ENCODE measurements around the gene SHTN1. TPM values are rescaled to one million over a fixed set of nuclear protein-coding genes. Genes with fewer than 3 reads are reported as not detected.

Gene SHTN1
- total RNA-seq, 3 donors from 2014 or later (not counting 1 experiment from before 2014, with no cell fraction given) = 0.88 to 1.4 (median 1.1) TPM

GRCh38 chr10:116889066-116889465 is 115.9 kb downstream of the SHTN1 start:
- Histone ChIP-seq H3K4me3 (ENCODE audit: low read length) (no peak overlapping the region), H3K9me3 (ENCODE audit: control insufficient read depth, insufficient read depth, low read length) (no peaks in the 10 kb centered on the region), H3K4me1 (ENCODE audit: control insufficient read depth, insufficient read depth, low read length) (no peaks in the 10 kb centered on the region), H3K27me3 (ENCODE audit: control insufficient read depth, insufficient read depth, low read length) (peaks cover 2% of the 10 kb centered on the region), H3K36me3 (ENCODE audit: control insufficient read depth, insufficient read depth, low read length) (no peaks in the 10 kb centered on the region), H3K27ac (ENCODE audit: low read length) (no peak overlapping the region)
- Mint-ChIP-seq H3K27me3 (ENCODE audit: low read depth in 2 of 2) (peaks cover 11 to 20% of the 10 kb centered on the region in 2 donors), H3K27ac (no peak overlapping the region), H3K4me3 (no peak overlapping the region), H3K36me3 (no peaks in the 10 kb centered on the region), H3K9me3 (no peaks in the 10 kb centered on the region), H3K4me1 (no peaks in the 10 kb centered on the region)
- ATAC-seq = no peak
- WGBS (ENCODE audit: insufficient coverage) = 87% methylated on average over 3 of the region's 3 CpGs
- intact Hi-C loops (cut with micrococcal nuclease) = no loop called here
- TF ChIP-seq CTCF (IDR thresholded peaks at IDR 0.05) = no peak
- DNase-seq = no peak

- peaks cover 2% of the 10 kb centered on the region for H3K27me3 ChIP-seq (ENCODE audit: control insufficient read depth, insufficient read depth, low read length)
- H3K36me3 Mint-ChIP-seq = no peaks in the 10 kb centered on the region
- H3K27ac Mint-ChIP-seq = no peak overlapping the region
- no peaks in the 10 kb centered on the region for H3K4me1 Mint-ChIP-seq
- no peaks in the 10 kb centered on the region for H3K9me3 Mint-ChIP-seq
- no peak overlapping the region for H3K4me3 ChIP-seq (ENCODE audit: low read length)
- H3K4me1 ChIP-seq (ENCODE audit: control insufficient read depth, insufficient read depth, low read length) = no peaks in the 10 kb centered on the region
- ATAC-seq = no peak
- TF ChIP-seq CTCF (IDR thresholded peaks at IDR 0.05) = no peak
- no peak for DNase-seq
- H3K9me3 ChIP-seq (ENCODE audit: control insufficient read depth, insufficient read depth, low read length) = no peaks in the 10 kb centered on the region
- no peak overlapping the region for H3K4me3 Mint-ChIP-seq
- H3K27ac ChIP-seq (ENCODE audit: low read length) = no peak overlapping the region
- intact Hi-C loops (cut with micrococcal nuclease) = no loop called here
- H3K36me3 ChIP-seq (ENCODE audit: control insufficient read depth, insufficient read depth, low read length) = no peaks in the 10 kb centered on the region
- H3K27me3 Mint-ChIP-seq (ENCODE audit: low read depth in 2 of 2) = peaks cover 9 to 20% of the 10 kb centered on the region in 2 donors
- WGBS (ENCODE audit: insufficient coverage) = 85% methylated on average over 7 of the region's 7 CpGs
Observed at GRCh38 chr10:116888380-116889055, 116.5 kb downstream of the SHTN1 start.

- H3K9me3 ChIP-seq (ENCODE audit: control insufficient read depth, insufficient read depth, low read length) = no peaks in the 10 kb centered on the region
- no peak for TF ChIP-seq CTCF (IDR thresholded peaks at IDR 0.05)
- H3K27ac ChIP-seq (ENCODE audit: low read length) = no peak overlapping the region
- 92% methylated on average over 3 of the region's 4 CpGs for WGBS (ENCODE audit: insufficient coverage)
- Mint-ChIP-seq H3K4me1 (no peaks in the 10 kb centered on the region), H3K9me3 (no peaks in the 10 kb centered on the region), H3K36me3 (no peaks in the 10 kb centered on the region), H3K27me3 (ENCODE audit: low read depth in 2 of 2) (peaks cover 3 to 13% of the 10 kb centered on the region in 2 donors), H3K4me3 (no peak overlapping the region), H3K27ac (no peak overlapping the region)
- no peaks in the 10 kb centered on the region for H3K36me3 ChIP-seq (ENCODE audit: control insufficient read depth, insufficient read depth, low read length)
- ATAC-seq (no peak), DNase-seq (no peak)
- H3K4me3 ChIP-seq (ENCODE audit: low read length) = no peak overlapping the region
- intact Hi-C loops (cut with micrococcal nuclease) = no loop called here
- H3K4me1 ChIP-seq (ENCODE audit: control insufficient read depth, insufficient read depth, low read length) = no peaks in the 10 kb centered on the region
- peaks cover 2% of the 10 kb centered on the region for H3K27me3 ChIP-seq (ENCODE audit: control insufficient read depth, insufficient read depth, low read length)
Observed at GRCh38 chr10:116886772-116887171, 118.2 kb downstream of the SHTN1 start.

GRCh38 chr10:116882639-116883038 is 122.3 kb downstream of the SHTN1 start:
- Mint-ChIP-seq H3K27me3 (ENCODE audit: low read depth in 2 of 2) (peaks cover 0 to 6% of the 10 kb centered on the region in 2 donors), H3K4me3 (no peak overlapping the region), H3K36me3 (no peaks in the 10 kb centered on the region), H3K27ac (no peak overlapping the region), H3K9me3 (no peaks in the 10 kb centered on the region), H3K4me1 (no peaks in the 10 kb centered on the region)
- no peaks in the 10 kb centered on the region for H3K27me3 ChIP-seq (ENCODE audit: control insufficient read depth, insufficient read depth, low read length)
- WGBS (ENCODE audit: insufficient coverage) = 92% methylated on average over 2 of the region's 2 CpGs
- no peaks in the 10 kb centered on the region for H3K36me3 ChIP-seq (ENCODE audit: control insufficient read depth, insufficient read depth, low read length)
- H3K27ac ChIP-seq (ENCODE audit: low read length) = no peak overlapping the region
- TF ChIP-seq CTCF (IDR thresholded peaks at IDR 0.05) = no peak
- intact Hi-C loops (cut with micrococcal nuclease) = no loop called here
- no peaks in the 10 kb centered on the region for H3K9me3 ChIP-seq (ENCODE audit: control insufficient read depth, insufficient read depth, low read length)
- DNase-seq (no peak), ATAC-seq (no peak)
- no peaks in the 10 kb centered on the region for H3K4me1 ChIP-seq (ENCODE audit: control insufficient read depth, insufficient read depth, low read length)
- H3K4me3 ChIP-seq (ENCODE audit: low read length) = no peak overlapping the region

Data from natural killer cell (primary cell).